Activated B cell treated with CpG ODN at 0.5 μM for 24 hours (primary cell): ENCODE data around the gene SRCAP. TPM values are rescaled to one million over a fixed set of nuclear protein-coding genes. Genes with fewer than 3 reads are reported as not detected.

ENCODE experiments used
- ATAC-seq: fragments of 200-7000 bp; cut with Tn5 transposase; one replicate; pipeline ENCODE4 v1.10.0; 2021; ENCODE audit warnings: low read depth, mild to moderate bottlenecking, moderate library complexity
- CTCF ChIA-PET: fragments of 350-600 bp; sonication (Branson Sonifier 250); formaldehyde crosslinking; loops from one replicate; lab custom pipeline; 2021; ENCODE audit warnings: antibody characterized with exemption; lab: Charles Lee
- POLR2A ChIA-PET: fragments of 350-600 bp; sonication (Branson Sonifier 250); formaldehyde crosslinking; loops from one replicate; lab custom pipeline; 2021; ENCODE audit warnings: antibody characterized with exemption; lab: Charles Lee
- DNase-seq: peaks from one replicate; pipeline ENCODE4 v3.0.0; 2022
- H3K27ac Mint-ChIP-seq: one replicate; pipeline ENCODE4 v1.8.0; 2020; ENCODE audit warnings: mixed read lengths
- H3K27me3 Mint-ChIP-seq: one replicate; pipeline ENCODE4 v1.8.0; 2021; ENCODE audit warnings: mixed read lengths
- H3K36me3 Mint-ChIP-seq: one replicate; pipeline ENCODE4 v1.8.0; 2021; ENCODE audit warnings: low read depth, mixed read lengths
- H3K4me1 Mint-ChIP-seq: one replicate; pipeline ENCODE4 v1.8.0; 2021; ENCODE audit warnings: mixed read lengths
- H3K4me3 Mint-ChIP-seq: one replicate; pipeline ENCODE4 v1.8.0; 2020; ENCODE audit warnings: mild to moderate bottlenecking, mixed read lengths
- H3K9me3 Mint-ChIP-seq: one replicate; pipeline ENCODE4 v1.8.0; 2020; ENCODE audit warnings: mixed read lengths
- CTCF ChIP-seq: fragments of 200-600 bp; IDR thresholded peaks from one replicate; pipeline ENCODE4 v1.8.0; 2022; ENCODE audit warnings: antibody characterized with exemption, mild to moderate bottlenecking
- intact Hi-C: fragments of 100-400 bp; cut with micrococcal nuclease; formaldehyde crosslinking; loops from one replicate; pipeline ENCODE4 v1.15.1; 2024
- total RNA-seq: library from RNA; stranded (reverse); gene quantifications from 2 replicates; pipeline ENCODE4 v1.2.3, GENCODE V29; 2022

The SRCAP gene
- total RNA-seq, 1 donor from 2014 or later: 123 TPM

- intact Hi-C loops: no loop called here
- no peak for ATAC-seq
- DNase-seq: no peak
- no peak for TF ChIP-seq CTCF
- Mint-ChIP-seq H3K4me3 (no peak overlapping the region), H3K27me3 (no peaks in the 10 kb centered on the region), H3K36me3 (peaks cover 91% of the 10 kb centered on the region), H3K9me3 (no peaks in the 10 kb centered on the region), H3K4me1 (peaks cover 41% of the 10 kb centered on the region), H3K27ac (no peak overlapping the region)
- ChIA-PET CTCF (no interaction called here), POLR2A (interaction anchor here (0.6 to 0.8 kb wide), 2 partner anchors 19 to 41 kb away, joined by 3 to 4 read pairs; no protein-coding TSS in a partner anchor)
These were observed 67.4 kb downstream of the SRCAP start for GRCh38 chr16:30766206-30766932.

GRCh38 chr16:30766933-30767284 is 67.9 kb downstream of the SRCAP start:
- intact Hi-C loops: no loop called here
- no peak for TF ChIP-seq CTCF
- ChIA-PET POLR2A (interaction anchor here (0.8 to 1.5 kb wide), 2 partner anchors 19 to 39 kb away, joined by 3 to 4 read pairs; no protein-coding TSS in a partner anchor), CTCF (no interaction called here)
- Mint-ChIP-seq H3K4me1 (peaks cover 41% of the 10 kb centered on the region), H3K4me3 (no peak overlapping the region), H3K9me3 (no peaks in the 10 kb centered on the region), H3K36me3 (peaks cover 93% of the 10 kb centered on the region), H3K27me3 (no peaks in the 10 kb centered on the region), H3K27ac (no peak overlapping the region)
- DNase-seq: no peak
- ATAC-seq: no peak

GRCh38 chr16:30767767-30768465 is 68.9 kb downstream of the SRCAP start:
- ChIA-PET CTCF (no interaction called here), POLR2A (interaction anchor here (0.7 to 1.5 kb wide), 2 partner anchors 20 to 38 kb away, joined by 3 to 4 read pairs; partner anchors contain the start of gene PHKG2)
- no peak overlapping the region for H3K4me3 Mint-ChIP-seq
- intact Hi-C loops: no loop called here
- H3K36me3 Mint-ChIP-seq: peaks cover 94% of the 10 kb centered on the region
- TF ChIP-seq CTCF: no peak
- no peaks in the 10 kb centered on the region for H3K27me3 Mint-ChIP-seq
- peaks cover 36% of the 10 kb centered on the region for H3K4me1 Mint-ChIP-seq
- H3K9me3 Mint-ChIP-seq: no peaks in the 10 kb centered on the region
- H3K27ac Mint-ChIP-seq: peak overlapping the region; percentile 56
- ATAC-seq: peak; percentile 80
- no peak for DNase-seq

GRCh38 chr16:30768583-30769181 is 69.7 kb downstream of the SRCAP start:
- Mint-ChIP-seq H3K27me3 (no peaks in the 10 kb centered on the region), H3K27ac (no peak overlapping the region), H3K4me1 (peaks cover 30% of the 10 kb centered on the region), H3K9me3 (no peaks in the 10 kb centered on the region), H3K36me3 (peaks cover 95% of the 10 kb centered on the region), H3K4me3 (no peak overlapping the region)
- ATAC-seq: no peak
- ChIA-PET CTCF (no interaction called here), POLR2A (no interaction called here)
- DNase-seq: no peak
- intact Hi-C loops: no loop called here
- TF ChIP-seq CTCF: no peak
